Ecto neural progenitor cell (in vitro differentiated cells): ENCODE measurements around the gene C12orf60.

ENCODE experiments used
- DNase-seq: peaks from one replicate; pipeline ENCODE4 v3.0.0-alpha.2; 2018; ENCODE audit warnings: low spot score

The C12orf60 gene

DNA sequence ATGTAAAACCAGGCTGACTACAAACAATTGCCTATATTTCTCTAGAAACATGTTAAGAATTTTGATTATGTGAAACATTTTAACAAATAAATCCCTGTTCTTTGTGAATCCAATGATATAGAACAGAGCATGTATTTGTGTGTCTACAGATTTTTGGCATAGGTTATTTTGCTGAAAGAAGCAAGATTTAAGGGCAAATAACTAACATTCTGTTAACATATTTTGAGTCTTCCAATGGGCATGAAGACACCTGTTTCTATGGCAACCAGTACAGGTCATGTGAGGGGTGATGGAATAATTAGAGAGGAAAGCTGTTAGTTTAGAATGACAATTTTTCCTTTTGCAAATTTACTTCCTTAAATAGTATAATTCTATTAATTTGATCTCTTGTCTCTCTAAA, 31.0 kb downstream of the C12orf60 start:
- DNase-seq: no peak

DNA sequence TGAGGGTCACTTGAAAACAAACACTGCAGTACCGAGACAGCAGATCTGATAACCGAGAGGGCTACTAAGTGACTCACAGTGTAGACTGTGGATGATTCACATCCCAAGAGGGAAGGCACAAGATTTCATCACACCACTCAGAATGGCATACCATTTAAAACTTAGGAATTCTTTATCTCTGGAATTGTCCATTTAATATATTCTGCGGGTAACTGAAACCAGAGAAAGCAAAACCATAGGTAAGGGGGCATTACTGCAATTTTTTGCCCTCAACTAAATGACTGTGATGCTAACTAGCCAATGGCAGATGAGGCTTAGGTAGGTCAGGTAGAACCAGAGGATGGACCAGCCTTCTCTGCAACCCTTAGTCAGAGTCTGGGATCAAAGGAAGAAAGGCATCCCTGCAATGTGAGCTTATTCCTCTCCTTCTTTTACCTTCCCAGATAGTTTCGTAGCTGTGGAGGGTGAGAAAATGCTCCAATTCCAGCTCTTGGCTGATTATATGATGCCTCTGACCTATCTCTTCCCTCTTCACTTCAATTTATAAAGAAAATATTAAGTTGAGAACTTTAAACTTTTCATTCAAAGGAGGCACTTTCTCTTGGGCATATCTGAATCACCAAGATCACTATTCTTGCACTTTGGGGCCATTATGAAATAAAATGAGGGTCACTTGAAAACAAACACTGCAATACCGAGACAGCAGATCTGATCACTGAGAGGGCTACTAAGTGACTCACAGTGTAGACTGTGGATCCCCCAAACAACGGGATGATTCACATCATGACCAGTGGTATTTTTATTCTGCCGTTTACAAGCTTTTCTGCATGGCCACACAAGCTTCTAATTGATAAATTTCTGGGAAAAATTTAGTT, 33.1 kb downstream of the C12orf60 start:
- no peak for DNase-seq

DNA sequence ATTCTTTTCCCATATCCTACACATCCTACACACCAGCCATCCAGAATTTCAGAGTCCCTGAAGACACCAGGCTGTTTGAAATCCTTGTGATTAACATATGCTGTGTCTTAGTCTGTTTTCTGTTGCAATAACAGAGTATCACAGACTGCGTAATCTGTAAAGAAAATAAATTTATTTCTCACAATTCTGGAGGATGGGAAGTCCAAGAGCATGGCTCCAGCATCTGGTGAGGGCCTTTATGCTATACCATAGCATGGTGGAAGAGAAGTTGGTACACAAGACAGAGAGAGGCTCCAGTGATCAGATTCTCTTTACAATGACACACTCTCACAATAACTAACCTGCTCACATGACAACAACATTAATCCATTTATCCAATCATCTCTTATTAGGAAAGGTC, 35.8 kb downstream of the C12orf60 start:
- DNase-seq: no peak

- no peak for DNase-seq
Observed at GRCh38 chr12:14840616-14841015, 37.1 kb downstream of the C12orf60 start.

DNA sequence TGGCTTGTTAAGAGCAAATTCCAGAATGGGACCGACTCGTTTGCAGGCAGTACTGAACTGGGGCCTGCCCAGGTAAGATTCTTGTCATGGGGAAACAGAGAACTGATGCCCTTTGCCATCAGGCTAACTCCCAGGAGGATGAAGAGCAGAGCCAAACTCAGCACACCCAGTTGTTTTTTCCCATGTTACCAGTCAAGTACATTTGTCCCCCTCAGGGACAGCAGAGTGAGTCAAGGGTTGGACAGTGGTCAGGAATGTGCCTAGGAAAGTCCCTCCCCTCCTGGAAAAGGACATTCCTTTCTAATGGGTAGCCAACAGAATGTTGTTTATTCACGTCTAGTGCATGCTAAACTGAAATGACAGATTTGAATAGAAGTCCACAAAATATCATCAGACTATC, 38.3 kb downstream of the C12orf60 start:
- no peak for DNase-seq

GRCh38 chr12:14842315-14842714, 38.8 kb downstream of the C12orf60 start:
- DNase-seq: no peak

- DNase-seq: no peak
Observed at GRCh38 chr12:14843425-14843887, 40.0 kb downstream of the C12orf60 start, which contains the start of gene ART4. ART4 (minus strand) TSS chr12:14843526; CDS start chr12:14843113, 413 bp downstream.

DNA sequence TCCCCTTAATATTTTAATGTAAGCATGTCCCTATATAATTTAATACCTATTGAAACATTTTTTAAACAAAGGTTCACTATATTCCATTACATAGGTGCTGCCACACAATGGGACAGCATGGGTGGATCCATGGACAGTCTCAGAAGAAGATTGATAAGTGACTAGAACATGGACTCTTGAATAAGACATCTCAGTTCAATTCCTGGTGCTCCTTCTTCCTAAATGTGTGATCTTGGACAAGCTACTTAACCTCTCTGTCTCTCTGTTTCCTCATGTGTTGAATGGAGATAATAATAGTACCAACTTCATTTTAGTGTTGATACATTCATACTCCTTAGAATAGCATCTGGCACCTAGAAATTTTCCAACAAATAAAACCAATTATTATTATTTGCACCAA, 40.9 kb downstream of the C12orf60 start:
- DNase-seq: no peak

GRCh38 chr12:14845350-14845750, 41.9 kb downstream of the C12orf60 start:
- no peak for DNase-seq

GRCh38 chr12:14846042-14846587, 42.6 kb downstream of the C12orf60 start:
- no peak for DNase-seq

- DNase-seq: no peak
Observed at GRCh38 chr12:14846876-14847580, 43.6 kb downstream of the C12orf60 start.

- DNase-seq: no peak
Observed at GRCh38 chr12:14849661-14850060, 46.2 kb downstream of the C12orf60 start.

DNA sequence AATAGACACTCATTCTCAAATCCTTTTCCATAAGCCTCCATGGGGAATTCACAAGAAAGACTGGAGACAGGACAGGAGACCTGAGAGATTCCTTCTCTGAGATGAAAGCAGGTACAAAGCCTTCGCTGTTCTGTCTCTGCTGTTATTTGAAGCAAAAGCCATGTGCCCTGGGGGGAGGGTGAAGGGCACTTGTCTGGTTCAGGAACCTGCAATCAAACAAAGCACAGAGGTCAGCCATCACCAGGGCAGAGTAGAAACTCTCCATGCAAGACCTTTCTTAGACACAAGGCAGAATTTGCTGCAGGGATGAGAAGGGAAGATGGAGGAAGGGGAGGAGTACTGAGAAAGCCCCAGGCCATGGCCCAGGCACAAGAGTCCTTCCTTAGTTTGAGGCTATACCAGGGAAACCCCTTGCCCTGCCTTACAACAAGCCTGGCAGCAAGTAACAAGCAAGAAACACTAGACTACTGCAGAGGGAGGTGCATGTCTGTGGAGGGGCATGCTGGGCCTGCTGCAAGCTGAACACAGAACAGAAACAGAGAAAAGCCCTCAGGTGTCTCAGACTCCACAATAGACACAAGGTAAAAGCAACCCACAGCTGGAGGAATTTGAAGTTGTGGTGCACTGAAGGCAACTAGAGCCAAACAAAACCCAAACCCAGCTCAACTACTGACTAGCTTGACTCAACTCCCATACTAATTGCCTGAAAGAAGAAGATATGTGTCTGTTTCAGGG, 47.6 kb downstream of the C12orf60 start:
- DNase-seq: peak; percentile 54

- no peak for DNase-seq
Observed at GRCh38 chr12:14852880-14853279, 49.4 kb downstream of the C12orf60 start.

DNA sequence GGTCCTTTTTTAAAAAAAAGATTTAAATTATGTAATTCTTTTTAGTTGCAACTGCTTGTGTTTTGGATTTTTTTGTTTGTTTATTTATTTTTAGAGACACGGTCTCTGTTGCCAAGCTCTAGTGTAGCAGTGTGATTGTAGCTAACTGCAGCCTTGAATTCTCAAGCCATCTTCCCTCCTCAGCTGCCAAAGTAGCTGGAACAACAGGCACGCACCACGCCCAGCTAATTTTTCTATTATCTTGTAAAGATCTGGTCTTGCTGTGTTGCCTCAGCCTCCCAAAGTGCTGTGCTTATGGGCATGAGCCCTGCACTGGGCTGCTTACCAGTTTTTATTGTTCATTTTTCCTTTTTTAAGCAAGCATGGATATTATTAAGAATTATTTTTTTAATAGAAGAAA, 50.5 kb downstream of the C12orf60 start:
- DNase-seq: no peak

GRCh38 chr12:14854586-14855183, 51.2 kb downstream of the C12orf60 start:
- DNase-seq: no peak

- DNase-seq: no peak
Observed at GRCh38 chr12:14858513-14858912, 55.0 kb downstream of the C12orf60 start.

DNA sequence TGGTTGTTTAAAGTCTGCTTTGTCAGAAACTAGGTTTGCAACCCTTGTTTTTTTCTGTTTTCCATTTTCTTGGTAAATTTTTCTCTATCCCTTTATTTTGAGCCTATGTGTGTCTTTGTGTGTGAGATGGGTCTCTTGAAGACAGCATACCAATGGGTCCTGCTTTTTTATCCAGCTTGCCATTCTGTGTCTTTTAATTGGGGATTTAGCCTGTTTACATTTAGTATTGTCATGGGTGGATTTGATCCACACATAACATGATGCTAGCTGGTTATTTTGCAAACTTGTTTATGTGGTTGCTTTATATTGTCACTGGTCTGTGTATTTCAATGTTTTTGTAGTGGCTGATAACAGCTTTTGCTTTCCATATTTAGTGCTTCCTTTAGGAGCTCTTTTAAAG, 57.0 kb downstream of the C12orf60 start:
- DNase-seq: no peak

DNA sequence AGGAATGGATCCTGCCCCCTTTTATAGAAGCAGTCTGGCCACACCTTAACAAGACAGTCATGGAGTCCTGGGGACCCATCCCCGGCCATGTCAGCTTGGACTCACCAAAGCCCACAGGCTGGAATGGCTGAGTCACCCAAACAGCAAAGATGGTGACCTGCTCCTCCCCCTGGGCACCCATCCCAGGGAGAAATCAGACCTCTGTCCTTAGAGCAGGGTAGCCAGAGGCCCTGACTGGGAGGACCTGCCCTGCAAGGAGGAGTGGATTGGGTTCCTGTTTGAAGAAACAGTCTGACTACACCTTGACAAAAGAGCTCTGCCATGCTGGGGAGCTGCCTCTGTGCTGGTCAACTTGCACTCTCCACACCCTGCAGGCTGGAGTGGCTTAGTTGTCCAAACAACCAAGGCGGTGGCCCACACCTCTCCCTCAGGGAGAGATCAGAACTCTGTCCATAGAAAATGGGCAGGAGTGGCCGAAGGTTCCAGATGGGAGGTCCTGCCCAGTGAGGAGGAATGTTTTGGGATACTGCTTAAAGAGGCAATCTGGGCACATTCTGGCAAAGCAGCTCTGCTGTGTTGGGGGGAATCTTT, 65.5 kb downstream of the C12orf60 start:
- no peak for DNase-seq

DNA sequence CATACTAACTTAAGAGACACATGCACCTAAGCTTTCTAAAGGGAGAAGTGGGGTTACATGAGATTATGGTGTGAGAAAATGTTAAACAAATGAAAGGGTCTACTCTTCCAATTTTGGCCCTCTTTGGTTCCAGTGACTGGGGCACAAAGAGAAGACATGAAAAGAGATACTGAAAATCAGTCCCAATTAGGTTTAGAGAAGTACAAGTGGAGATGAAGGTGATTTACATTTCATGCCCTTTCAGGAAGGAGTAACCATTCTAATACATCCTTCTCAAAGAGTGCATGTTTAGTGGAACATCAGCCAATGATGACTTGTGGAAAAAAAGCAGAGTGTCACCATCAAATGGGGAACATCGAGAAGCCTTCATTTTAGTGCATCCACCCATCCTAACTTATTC, 67.8 kb downstream of the C12orf60 start:
- no peak for DNase-seq

DNA sequence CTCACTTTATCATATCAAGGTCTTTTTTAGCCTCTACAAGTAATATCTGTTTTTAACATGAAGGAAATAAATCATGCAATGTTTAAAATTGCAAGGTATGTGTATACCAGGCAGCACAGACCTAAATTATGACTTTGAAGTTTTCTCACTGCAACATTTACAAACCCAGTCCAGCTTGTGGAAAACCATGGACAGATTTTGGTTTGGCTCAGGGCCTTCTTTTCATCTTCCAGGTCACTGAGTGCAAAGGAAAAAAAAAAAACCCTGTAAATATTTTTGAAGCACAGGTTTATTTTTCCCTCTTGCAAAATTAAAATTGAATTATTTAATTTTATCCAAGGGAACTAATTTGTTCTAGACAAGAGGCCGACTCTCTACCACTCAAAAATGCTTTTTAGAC, 68.4 kb downstream of the C12orf60 start:
- DNase-seq: no peak
